Measurements from ENCODE around the gene NIP7. TPM values are rescaled to one million over a fixed set of nuclear protein-coding genes. Genes with fewer than 3 reads are reported as not detected.

NIP7 gene
- total RNA-seq, 1 experiment from 2014 or later: 35.3 TPM

GRCh38 chr16:69306031-69306430 lies 33.5 kb upstream of the NIP7 start:
- no TSS peak for BruUV-seq (replicated peaks)
- CTCF ChIA-PET: no interaction called here
- H3K9me3 ChIP-seq (ENCODE audit: control insufficient read depth, insufficient read depth, low read depth, low read length): no peaks in the 10 kb centered on the region

GRCh38 chr16:69307091-69307490 lies 32.5 kb upstream of the NIP7 start:
- H3K4me3 ChIP-seq (ENCODE audit: low read depth in 2 of 2, low read length in 2 of 2): no peak overlapping the region
- no peaks in the 10 kb centered on the region for H3K9me3 ChIP-seq (ENCODE audit: control insufficient read depth, insufficient read depth, low read depth, low read length)
- TF ChIP-seq SIN3A (IDR thresholded peaks at IDR 0.05; ENCODE audit: borderline replicate concordance, insufficient read depth, low read depth, low read length): no peak
- TF ChIP-seq TCF7L2 (IDR thresholded peaks at IDR 0.05; ENCODE audit: low read depth, low read length): no peak
- TF ChIP-seq CTCF (IDR thresholded peaks at IDR 0.05): no peak
- TF ChIP-seq REST (IDR thresholded peaks at IDR 0.05; ENCODE audit: insufficient read depth in 1 of 2, low read depth in 2 of 2, low read length in 1 of 2): no peak
- TF ChIP-seq POLR2AphosphoS5 (IDR thresholded peaks at IDR 0.05; ENCODE audit: low read depth, low read length): no peak
- no peaks in the 10 kb centered on the region for H3K4me1 ChIP-seq (ENCODE audit: control insufficient read depth, insufficient read depth, low read length)
- ATAC-seq: no peak
- POLR2A ChIA-PET: no interaction called here
- H3K36me3 ChIP-seq (ENCODE audit: control insufficient read depth, insufficient read depth, low read length): peaks cover 4% of the 10 kb centered on the region
- no peak for DNase-seq (ENCODE audit: low read depth, low spot score)
- in situ Hi-C loops (cut with HindIII; ENCODE audit: low pct_unique_long_range_greater_than_20kb, low sequenced_read_pairs): no loop called here
- no TSS peak for BruUV-seq (replicated peaks)
- CTCF ChIA-PET: no interaction called here
- intact Hi-C loops (cut with micrococcal nuclease; ENCODE audit: unreplicated experiment): no loop called here
- H3K27ac ChIP-seq (ENCODE audit: low read length): no peak overlapping the region
- H3K27me3 ChIP-seq (ENCODE audit: control insufficient read depth, insufficient read depth, low read length): no peaks in the 10 kb centered on the region

More at GRCh38 chr16:69306031-69306430, 33.5 kb upstream of the NIP7 start:
- Histone ChIP-seq H3K27me3 (ENCODE audit: control insufficient read depth, insufficient read depth, low read length) (no peaks in the 10 kb centered on the region), H3K4me3 (ENCODE audit: low read depth in 2 of 2, low read length in 2 of 2) (no peak overlapping the region), H3K36me3 (ENCODE audit: control insufficient read depth, insufficient read depth, low read length) (no peaks in the 10 kb centered on the region; the same call in 1 of the 2 replicates), H3K4me1 (ENCODE audit: control insufficient read depth, insufficient read depth, low read length) (no peaks in the 10 kb centered on the region), H3K27ac (ENCODE audit: low read length) (no peak overlapping the region)
- ATAC-seq: no peak
- no peak for TF ChIP-seq TCF7L2 (IDR thresholded peaks at IDR 0.05; ENCODE audit: low read depth, low read length)
- no peak for TF ChIP-seq SIN3A (IDR thresholded peaks at IDR 0.05; ENCODE audit: borderline replicate concordance, insufficient read depth, low read depth, low read length)
- no peak for TF ChIP-seq POLR2AphosphoS5 (IDR thresholded peaks at IDR 0.05; ENCODE audit: low read depth, low read length)
- no peak for TF ChIP-seq CTCF (IDR thresholded peaks at IDR 0.05)
- TF ChIP-seq REST (IDR thresholded peaks at IDR 0.05; ENCODE audit: insufficient read depth in 1 of 2, low read depth in 2 of 2, low read length in 1 of 2): no peak
- in situ Hi-C loops (cut with HindIII; ENCODE audit: low pct_unique_long_range_greater_than_20kb, low sequenced_read_pairs): no loop called here
- intact Hi-C loops (cut with micrococcal nuclease; ENCODE audit: unreplicated experiment): no loop called here
- POLR2A ChIA-PET: no interaction called here
- DNase-seq (ENCODE audit: low read depth, low spot score): no peak

Data from Panc1 (cell line).